ENCODE measurements around the gene WDR37.

WDR37 gene

DNA sequence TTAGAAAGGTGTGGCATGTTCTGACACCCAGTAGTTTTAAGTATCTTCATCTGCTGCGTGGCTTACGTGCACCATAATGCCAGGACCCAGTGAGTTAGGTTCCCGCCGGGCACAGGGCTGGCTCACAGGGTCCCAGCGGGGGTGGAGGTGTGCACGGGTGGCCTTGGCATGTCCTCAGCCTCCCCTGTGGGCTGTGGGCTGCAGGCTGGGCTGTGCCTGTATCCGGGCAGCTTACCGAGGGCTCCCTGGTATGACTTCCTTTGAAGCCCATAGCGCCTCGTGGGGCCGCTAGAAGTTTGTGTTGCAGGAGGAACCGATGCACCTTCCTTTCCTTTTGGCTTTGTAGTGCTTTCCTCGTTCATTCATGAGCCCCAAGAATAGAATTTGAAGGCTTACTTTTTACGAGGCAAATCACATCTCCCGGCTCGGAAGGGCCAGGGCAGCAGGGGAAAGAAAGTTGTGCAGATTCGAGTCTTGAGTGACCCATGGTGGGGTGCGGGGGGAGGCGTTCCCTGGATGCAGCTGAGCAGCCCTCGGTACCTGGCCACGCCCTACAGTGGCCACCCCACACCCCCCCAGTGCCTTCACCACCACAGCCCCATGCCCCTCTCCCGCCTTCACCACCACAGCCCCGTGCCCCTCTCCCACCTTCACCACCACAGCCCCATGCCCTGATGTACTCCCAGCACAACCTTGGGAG is 113.2 kb downstream of the WDR37 start:
- DNase-seq (ENCODE audit: low read depth, low spot score) = no peak

DNA sequence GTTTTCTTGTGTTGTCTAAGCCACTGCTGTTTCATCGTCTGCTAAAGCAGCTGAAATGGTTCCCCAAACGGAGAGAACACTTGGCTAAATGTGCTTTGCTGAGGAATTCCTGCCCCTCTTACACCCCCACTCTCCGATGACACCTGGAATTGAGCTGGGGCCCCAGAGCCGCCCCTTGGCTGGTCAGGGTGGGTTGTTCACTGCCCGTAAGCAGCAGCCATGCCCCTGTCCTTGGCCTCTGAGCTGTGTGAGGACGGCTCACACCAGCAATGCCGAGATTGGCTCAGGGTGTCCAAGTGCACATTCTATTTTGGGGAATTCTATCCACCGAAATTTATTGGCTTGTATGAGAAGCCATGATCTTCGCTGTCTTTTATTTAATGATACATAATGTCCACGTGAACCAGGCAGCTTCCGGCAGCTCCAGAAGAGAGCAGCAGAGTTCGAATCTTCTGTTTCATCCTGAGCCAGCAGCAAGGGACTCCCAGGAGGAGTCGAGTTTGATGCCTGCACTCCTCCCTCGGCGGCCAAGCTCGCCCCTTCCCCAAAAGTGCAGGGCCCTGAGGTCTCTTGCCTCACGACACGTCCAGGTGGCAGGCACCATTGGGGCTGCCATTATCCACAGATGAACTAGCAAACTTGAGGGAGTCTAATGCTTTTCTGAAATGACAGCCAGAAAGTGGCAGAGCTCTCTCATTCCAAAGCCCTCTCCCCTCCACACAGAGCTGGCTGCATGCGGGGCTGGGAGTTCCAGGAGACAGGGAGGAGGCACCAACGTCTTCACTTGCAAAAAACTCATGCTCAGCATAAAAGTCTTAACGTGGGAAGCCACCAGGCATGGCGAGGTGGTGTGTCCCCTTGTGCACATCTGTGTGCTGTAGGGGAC is 114.0 kb downstream of the WDR37 start:
- DNase-seq (ENCODE audit: low read depth, low spot score) = no peak

DNA sequence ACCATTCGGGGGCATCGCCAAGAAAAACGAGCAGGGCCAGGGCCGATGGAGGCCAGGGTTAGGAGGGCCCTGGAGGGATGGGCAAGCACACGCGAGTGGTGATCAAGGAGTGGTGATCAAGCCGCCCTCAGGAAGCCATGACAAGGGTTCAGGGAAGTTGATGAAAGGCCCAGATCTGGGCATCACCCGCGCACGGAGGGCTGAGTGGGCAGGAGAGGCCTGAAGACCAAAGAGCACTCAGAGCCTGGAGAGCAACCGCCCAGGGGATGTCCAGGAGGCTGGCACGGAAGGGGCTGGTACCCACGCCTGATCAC is 114.6 kb downstream of the WDR37 start:
- DNase-seq (ENCODE audit: low read depth, low spot score) = no peak

DNA sequence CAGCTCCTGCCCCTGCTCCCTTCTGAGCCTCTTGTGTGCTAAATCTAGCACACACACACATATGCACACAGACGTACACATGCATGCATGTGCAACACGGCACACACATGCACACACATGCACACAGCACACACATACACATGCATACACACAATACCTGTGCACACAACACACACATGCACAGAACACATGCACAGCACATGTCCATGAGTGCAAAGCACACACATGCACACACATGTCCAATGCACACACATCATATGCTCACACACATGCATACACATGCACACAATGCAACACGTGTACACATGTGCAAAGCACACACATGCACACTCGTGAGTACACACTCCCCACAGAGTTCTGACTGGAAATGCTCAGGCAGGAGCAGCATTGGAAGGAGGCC is 115.0 kb downstream of the WDR37 start:
- no peak for DNase-seq (ENCODE audit: low read depth, low spot score)

DNA sequence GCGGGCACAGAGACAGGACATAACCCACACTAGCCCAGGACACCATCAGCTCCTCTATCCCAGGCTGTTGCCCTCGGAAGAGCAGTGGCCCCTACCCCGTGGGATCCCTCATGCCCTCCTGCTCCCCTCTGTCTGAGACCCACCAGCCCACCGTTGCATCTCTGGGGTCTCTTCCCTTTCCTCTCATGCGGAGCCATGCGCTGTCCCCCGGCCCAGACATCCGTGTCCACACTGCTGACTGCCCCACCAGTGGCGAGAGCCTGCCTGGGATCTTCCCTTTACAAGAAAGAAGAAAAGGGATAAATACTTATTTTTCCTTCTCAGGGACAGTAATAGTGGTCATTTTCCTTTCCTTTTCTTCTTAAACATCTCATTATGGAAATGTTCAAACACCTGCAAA is 115.4 kb downstream of the WDR37 start:
- DNase-seq (ENCODE audit: low read depth, low spot score) = no peak

DNA sequence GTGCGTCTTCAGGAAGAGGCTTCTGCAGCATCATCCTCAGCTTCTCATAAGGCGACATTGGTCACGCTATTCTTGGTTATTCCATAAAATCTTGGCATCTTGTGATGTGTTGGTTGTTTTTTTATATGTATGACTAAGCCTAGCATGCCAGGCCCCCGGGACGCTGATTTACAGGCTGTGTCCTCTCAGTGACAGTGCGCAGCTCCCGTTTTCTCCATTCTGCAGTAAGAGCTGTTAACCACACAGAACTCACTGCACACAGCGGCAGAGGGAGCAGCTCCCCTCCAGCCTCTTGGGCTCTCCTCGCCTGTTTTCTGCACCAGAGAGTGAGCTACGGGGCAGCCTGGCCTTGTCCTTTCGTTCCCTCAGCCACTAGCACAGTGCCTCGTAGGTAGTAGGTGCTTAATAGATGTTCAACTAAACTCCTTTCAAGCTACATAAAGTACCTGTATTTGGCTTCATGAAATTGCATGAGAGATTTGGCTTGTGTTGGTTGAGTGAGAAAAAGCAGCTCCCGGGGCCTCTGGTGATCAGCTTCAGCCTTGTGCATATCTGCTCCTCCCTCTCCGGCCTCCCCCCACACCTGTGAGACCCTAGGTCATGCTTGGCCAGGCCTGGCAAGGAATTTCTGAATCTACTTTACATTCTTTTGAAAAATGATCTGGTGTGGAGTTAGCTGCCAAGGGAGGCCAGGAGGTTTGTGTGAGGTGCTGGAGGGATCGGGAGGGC is 116.2 kb downstream of the WDR37 start:
- no peak for DNase-seq (ENCODE audit: low read depth, low spot score)

DNA sequence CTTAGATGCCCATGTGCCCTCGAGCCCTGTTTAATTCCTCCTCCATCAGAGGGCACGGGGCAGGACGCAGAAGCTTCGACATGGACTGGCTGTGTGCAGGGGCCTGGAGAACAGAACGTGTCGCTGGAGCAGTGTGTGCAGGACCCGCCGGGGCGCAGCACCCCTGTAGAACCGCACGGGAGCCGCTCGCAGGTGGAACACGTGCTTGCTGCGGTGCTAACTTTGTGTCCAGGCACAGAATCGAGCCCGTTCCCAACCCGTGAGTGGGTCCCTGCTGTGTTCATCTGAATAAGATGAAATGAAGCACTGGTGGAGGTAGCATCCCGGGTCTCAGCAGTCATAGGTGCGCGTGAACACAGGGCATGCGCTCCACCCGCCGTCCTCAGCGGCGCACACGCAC is 116.9 kb downstream of the WDR37 start:
- DNase-seq (ENCODE audit: low read depth, low spot score) = no peak

DNA sequence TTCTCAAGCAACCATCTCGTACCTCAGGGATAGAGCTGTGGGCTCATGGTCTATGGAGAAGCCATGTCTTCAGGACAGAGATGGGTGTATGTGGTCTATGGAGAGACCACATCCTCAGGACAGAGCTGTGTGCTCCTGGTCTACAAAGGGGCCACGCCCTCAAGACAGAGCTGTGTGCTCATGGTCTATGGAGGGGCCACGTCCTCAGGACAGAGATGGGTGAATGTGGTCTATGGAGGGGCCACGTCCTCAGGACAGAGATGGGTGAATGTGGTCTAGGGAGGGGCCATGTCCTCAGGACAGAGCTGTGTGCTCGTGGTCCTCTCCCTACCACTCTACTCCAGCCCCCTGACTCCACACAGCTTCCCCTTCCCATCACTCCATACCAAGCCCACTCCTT is 117.8 kb downstream of the WDR37 start:
- no peak for DNase-seq (ENCODE audit: low read depth, low spot score)

DNA sequence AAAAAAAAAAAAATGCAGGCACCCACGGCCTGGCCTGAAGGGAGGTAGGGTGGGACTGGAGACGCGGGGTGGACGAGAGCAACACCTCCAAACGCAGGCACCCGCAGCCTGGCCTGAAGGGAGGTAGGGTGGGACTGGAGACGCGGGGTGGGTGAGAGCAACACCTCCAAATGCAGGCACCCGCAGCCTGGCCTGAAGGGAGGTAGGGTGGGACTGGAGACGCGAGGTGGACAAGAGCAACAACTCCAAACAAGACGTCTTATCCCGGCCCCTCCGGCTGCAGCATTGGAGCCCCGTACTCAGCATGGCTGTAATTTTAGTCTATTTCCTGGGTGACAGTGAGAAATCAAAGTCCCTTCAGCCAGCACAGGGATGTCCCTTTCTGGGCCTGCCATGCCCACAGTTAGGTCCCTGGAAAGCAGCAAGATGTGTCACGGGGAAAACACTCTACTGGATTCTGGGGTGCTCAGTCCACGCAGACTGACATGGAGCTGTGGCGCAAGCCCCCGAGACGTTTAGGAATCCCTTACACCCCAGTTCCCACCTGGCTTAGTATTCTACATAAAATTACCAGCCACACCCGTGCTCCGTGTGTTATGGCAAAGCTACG is 119.9 kb downstream of the WDR37 start:
- DNase-seq (ENCODE audit: low read depth, low spot score) = no peak

DNA sequence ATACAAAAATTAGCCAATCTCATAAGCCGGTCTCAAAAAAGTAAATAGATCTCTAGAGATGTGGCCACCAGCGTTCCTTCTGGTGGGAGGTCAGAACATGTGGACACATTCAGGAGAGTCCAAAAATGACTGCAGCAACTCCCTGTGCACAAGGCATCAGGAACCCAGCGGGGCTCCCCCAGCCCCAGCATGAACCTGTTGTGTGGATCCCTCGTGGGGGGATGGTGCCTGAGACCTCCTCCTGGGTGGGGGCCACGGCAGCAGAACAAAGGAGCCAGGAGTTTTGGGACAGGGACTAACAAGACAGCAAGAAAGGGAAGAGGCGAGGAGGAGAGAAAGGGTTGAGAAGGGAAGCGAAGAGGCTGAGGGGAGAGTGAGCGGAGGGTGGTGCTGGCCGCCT is 121.8 kb downstream of the WDR37 start:
- no peak for DNase-seq (ENCODE audit: low read depth, low spot score)

DNA sequence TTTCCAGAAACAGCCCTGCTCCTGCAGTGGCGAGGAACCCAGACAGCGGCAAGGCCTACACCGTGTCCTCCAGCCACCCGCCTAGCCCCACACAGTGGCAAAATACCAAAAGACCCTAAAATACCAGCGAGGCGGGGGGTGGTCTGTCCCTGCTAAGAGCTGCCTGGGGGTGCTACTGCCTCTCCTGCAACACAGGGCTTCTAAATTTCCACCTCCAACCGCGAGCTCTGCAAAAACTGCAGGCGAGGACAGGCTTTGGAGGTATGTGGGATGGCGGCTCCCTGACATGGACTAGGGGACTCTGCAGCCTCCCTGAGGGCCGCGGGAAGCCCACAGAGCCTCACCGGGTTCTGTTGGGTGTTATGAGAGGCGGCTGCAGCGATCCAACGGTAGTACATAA is 122.3 kb downstream of the WDR37 start:
- DNase-seq (ENCODE audit: low read depth, low spot score) = no peak

DNA sequence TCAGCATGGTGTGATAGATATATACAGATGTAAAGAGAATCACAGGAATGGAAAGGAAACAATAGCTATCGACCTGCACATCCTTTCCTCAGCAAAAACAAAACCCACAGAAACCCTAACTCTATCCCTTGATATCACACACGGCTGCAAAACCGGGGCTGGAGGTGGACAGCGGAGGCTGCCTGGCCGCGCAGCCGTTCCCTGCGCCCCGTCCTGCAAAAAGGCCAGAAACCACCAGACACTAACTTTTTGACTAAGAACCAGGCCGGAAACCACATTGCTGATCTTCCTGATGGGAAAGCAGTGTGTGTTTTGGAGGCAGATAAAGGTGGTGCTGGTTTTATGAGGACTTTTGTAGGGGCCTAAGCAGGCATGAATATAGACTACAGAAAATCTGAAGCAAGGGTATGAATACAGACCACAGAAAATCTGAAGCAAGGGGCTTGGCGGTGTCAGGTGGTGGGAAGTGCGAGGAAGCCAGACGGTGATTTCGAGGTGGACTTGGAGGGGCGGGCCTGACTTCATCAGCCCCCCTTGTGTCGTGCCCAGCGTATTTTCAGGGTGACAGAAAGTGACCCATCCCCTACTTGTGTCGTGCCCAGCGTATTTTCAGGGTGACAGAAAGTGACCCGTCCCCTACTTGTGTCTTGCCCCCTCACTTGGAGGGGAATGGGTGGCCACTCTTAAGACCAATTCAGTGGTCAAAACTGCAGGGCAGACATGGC is 123.3 kb downstream of the WDR37 start:
- DNase-seq (ENCODE audit: low read depth, low spot score) = no peak

DNA sequence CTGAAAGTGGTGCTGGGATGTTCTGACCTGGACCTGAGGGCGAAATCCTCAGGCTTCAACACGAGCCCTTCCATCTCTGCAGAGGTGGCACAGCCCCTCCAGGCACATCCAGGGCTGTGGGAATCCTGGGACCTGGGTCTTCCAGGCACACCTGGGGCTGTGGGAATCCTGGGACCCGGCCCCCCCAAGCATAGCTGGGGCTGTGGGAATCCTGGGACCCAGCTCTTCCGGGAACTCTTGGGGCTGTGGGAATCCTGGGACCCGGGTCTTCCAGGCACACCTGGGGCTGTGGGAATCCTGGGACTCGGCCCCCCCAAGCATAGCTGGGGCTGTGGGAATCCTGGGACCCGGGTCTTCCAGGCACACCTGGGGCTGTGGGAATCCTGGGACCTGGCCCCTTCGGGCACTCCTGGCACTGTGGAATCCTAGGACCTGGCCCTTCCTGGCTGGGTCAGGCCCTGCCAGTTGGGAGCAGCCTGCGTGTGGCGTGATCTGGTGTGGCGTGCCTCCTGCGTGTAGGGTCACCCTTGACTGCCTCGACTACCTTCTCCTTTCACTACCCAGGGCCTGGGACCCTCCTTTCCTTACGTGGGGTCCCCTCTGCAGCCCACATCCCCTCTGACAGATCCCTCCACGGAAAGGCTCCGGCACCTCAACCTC is 124.0 kb downstream of the WDR37 start:
- no peak for DNase-seq (ENCODE audit: low read depth, low spot score)

DNA sequence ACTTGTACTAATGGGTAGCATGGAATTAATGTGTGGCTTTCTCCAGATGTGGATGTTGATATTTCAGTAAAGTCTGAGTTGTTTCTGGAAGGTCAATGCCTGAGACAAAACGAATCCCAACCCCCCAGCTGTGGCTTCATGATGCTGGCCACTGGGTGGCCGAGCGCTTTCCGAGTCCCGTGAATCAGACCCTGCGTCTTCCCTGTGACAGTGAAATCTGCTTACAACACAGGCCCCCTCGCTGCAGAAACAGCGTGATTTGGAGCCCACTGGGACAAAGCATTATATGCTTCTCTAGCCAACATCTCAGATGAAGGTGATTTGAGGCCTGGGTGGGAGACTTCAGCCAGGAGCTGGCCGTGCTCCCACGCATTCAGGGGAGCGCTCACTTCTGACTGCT is 124.7 kb downstream of the WDR37 start:
- DNase-seq (ENCODE audit: low read depth, low spot score) = peak; percentile 30
